Measurements from ENCODE around the gene SLC7A5. TPM values are rescaled to one million over a fixed set of nuclear protein-coding genes. Genes with fewer than 3 reads are reported as not detected.
"Not testable (repeated sequence)": the region's sequence is repeated elsewhere in the genome, so short reads cannot be mapped to it uniquely, and the experiment has no call there.

The SLC7A5 gene
- polyA plus RNA-seq (2011; rRNA removed): 265 and 326 TPM in 2 replicates
- polyA plus RNA-seq (2012; cell fraction: cytosol; rRNA removed): 971 and 1,312 TPM in 2 replicates
- 1,440 and 1,925 TPM in 2 replicates for polyA plus RNA-seq (2012; cell fraction: nucleus; rRNA removed)
- 903 to 1,096 TPM (median 972 TPM) in 3 replicates for polyA plus RNA-seq (2017; fragmentation: RNase III; extraction: RNeasy Plus Mini Kit Qiagen cat#74134 plus additional on column Dnase treatment)
- polyA minus RNA-seq (2011; rRNA and poly(A)+ RNA removed): 237 and 354 TPM in 2 replicates

DNA sequence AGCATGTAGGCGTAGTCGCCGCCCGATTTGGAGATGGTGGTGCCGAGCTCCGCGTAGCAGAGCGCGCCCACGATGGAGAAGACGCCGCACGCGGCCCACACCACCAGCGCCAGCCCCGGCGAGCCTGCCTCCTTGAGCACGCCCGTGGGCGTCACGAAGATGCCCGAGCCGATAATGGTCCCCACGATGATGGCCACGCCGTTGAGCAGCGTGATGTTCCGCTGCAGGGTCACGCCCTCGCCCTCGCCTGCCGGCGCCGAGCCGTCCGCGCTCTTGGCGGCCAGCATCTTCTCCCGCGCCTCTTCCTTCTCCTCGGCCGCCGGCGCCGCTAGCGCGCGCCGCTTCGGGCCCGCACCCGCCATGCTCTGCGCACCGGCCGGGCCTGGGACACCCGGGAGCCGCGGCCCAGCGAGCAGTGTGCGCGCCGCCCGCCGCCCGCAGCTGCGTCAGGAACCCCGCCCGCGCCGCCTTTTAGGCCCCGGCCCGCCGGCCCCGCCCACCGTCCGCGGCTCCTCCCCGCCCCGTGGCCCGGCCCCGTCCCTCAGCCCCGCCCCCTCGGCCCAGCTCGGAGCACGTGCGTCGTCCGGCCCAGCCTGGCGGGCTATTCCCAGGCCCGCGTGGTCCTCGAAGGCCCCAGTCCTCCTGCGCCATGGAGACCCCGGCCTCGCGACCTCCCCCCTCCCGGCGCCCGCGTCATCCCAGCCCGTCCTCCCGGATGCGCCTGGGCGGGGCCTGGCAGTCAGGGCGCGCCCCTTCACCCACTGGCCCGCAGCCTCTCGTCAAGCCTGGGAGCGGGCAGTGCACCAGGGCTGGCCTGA lies at the start of gene SLC7A5:
Gene SLC7A5, minus strand, starts transcription at position 447 of the 818 bp plus-strand sequence. Its CDS starts 85 bp downstream, at position 362.
- Histone ChIP-seq H3K4me2 (peak within 1 kb of the TSS; percentile 81), H3K4me1 (peaks cover 27% of the 10 kb centered on the region), H3K27ac (peak within 1 kb of the TSS; percentile 97 to 99), H3K4me3 (peak within 1 kb of the TSS; percentile 77)
- H3K9me3 ChIP-seq, FAIRE-seq: not testable (repeated sequence)
- POLR2A ChIA-PET: interaction anchor here (0.6 to 5.2 kb wide), 14 partner anchors 10 to 287 kb away, joined by 3 to 73 read pairs (median 4); partner anchors contain the start of gene KLHDC4
- TF ChIP-seq FOXS1 (CRISPR knock-in tag; IDR thresholded peaks at IDR 0.05): peak; percentile 72; the same call in 1 of the 2 replicates
- TF ChIP-seq, protein P1, sequence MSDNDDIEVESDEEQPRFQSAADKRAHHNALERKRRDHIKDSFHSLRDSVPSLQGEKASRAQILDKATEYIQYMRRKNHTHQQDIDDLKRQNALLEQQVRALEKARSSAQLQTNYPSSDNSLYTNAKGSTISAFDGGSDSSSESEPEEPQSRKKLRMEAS (IDR thresholded peaks at IDR 0.05): peak; percentile 99
- peak; percentile 76; the same call in 1 of the 2 replicates for TF ChIP-seq HDAC2 (IDR thresholded peaks at IDR 0.05)
- TF ChIP-seq, protein P2, sequence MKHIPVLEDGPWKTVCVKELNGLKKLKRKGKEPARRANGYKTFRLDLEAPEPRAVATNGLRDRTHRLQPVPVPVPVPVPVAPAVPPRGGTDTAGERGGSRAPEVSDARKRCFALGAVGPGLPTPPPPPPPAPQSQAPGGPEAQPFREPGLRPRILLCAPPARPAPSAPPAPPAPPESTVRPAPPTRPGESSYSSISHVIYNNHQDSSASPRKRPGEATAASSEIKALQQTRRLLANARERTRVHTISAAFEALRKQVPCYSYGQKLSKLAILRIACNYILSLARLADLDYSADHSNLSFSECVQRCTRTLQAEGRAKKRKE (CRISPR knock-in tag; IDR thresholded peaks at IDR 0.05; ENCODE audit: low read depth): peak; percentile 96
- TF ChIP-seq HOXB13 (CRISPR knock-in tag; IDR thresholded peaks at IDR 0.05; ENCODE audit: low read depth): peak; percentile 97
- TF ChIP-seq HEYL (CRISPR knock-in tag; IDR thresholded peaks at IDR 0.05): peak; percentile 92
- 0 out of 2 replicates have a peak, but pooled peaks have one; percentile 32 for TF ChIP-seq NPAS2 (CRISPR knock-in tag; IDR thresholded peaks at IDR 0.05; ENCODE audit: borderline replicate concordance)
- TF ChIP-seq ZNF302 (CRISPR knock-in tag; IDR thresholded peaks at IDR 0.05): peak; percentile 87
- peak; percentile 92; the same call in 1 of the 2 replicates for TF ChIP-seq TFCP2L1 (CRISPR knock-in tag; IDR thresholded peaks at IDR 0.05)
- peak; percentile 74 for TF ChIP-seq RNF2 (IDR thresholded peaks at IDR 0.05; ENCODE audit: borderline replicate concordance, low read depth)
- TF ChIP-seq PHF8 (IDR thresholded peaks at IDR 0.05; ENCODE audit: borderline replicate concordance, low read depth): peak; percentile 65
- TF ChIP-seq, protein P3, sequence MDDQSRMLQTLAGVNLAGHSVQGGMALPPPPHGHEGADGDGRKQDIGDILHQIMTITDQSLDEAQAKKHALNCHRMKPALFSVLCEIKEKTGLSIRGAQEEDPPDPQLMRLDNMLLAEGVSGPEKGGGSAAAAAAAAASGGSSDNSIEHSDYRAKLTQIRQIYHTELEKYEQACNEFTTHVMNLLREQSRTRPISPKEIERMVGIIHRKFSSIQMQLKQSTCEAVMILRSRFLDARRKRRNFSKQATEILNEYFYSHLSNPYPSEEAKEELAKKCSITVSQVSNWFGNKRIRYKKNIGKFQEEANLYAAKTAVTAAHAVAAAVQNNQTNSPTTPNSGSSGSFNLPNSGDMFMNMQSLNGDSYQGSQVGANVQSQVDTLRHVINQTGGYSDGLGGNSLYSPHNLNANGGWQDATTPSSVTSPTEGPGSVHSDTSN (IDR thresholded peaks at IDR 0.05): 0 out of 2 replicates have a peak, but pooled peaks have one; percentile 40
- TF ChIP-seq BHLHE40 (IDR thresholded peaks at IDR 0.05; ENCODE audit: low read depth, low read length): peak; percentile 51; the same call in 1 of the 2 replicates
- TF ChIP-seq JUN (IDR thresholded peaks at IDR 0.05): peak; percentile 95 to 100
- TF ChIP-seq BCL3 (IDR thresholded peaks at IDR 0.05): peak; percentile 99
- TF ChIP-seq EHF (CRISPR knock-in tag; IDR thresholded peaks at IDR 0.05): peak; percentile 95
- 0 out of 2 replicates have a peak, but pooled peaks have one; percentile 9 for TF ChIP-seq FOSL2 (IDR thresholded peaks at IDR 0.05)
- TF ChIP-seq FOSL2 (CRISPR knock-in tag; IDR thresholded peaks at IDR 0.05): 0 out of 2 replicates have a peak, but pooled peaks have one; percentile 17
- TF ChIP-seq SMC3 (IDR thresholded peaks at IDR 0.05): peak; percentile 20; the same call in 2 of the 3 replicates
- peak; percentile 65; the same call in 1 of the 2 replicates for TF ChIP-seq RARB (CRISPR knock-in tag; IDR thresholded peaks at IDR 0.05)
- TF ChIP-seq ZSCAN20 (CRISPR knock-in tag; IDR thresholded peaks at IDR 0.05): peak; percentile 95
- peak; percentile 96 for TF ChIP-seq HOXB5 (CRISPR knock-in tag; IDR thresholded peaks at IDR 0.05)
- TF ChIP-seq E2F6 (IDR thresholded peaks at IDR 0.05; ENCODE audit: borderline replicate concordance, low read depth): peak; percentile 99
- peak; percentile 25; the same call in 1 of the 2 replicates for TF ChIP-seq FOSB (CRISPR knock-in tag; IDR thresholded peaks at IDR 0.05)
- 0 out of 2 replicates have a peak, but pooled peaks have one; percentile 38 for TF ChIP-seq TP53 (CRISPR knock-in tag; IDR thresholded peaks at IDR 0.05)
- peak; percentile 99 for TF ChIP-seq POLR2A (IDR thresholded peaks at IDR 0.05; ENCODE audit: low read length)
- TF ChIP-seq MYC (IDR thresholded peaks at IDR 0.05; ENCODE audit: borderline replicate concordance, low read length): peak; percentile 89
- CTCF ChIA-PET: interaction anchor here (0.7 to 15.7 kb wide), 6 partner anchors 17 to 575 kb away, joined by 4 to 269 read pairs (median 36); no protein-coding TSS in a partner anchor
- ATAC-seq (peak; percentile 48 to 55), DNase-seq (ENCODE audit: low read depth in 1 of 2, low spot score in 1 of 2) (peak; percentile 24 to 92)
- WGBS (ENCODE audit: missing lambda C conversion rate): 0% methylated on average over 6 of the region's 109 CpGs

All from A549 (cell line).